Left lung (tissue), 10 donors: ENCODE results near the gene NIPAL1. TPM values are rescaled to one million over a fixed set of nuclear protein-coding genes. Genes with fewer than 3 reads are reported as not detected.
A peak's percentile ranks its signal among the peaks of the same experiment; 100 is the strongest.

Experiments
- ATAC-seq: fragments of 200-7000 bp; cut with Tn5 transposase; one replicate; pipeline ENCODE4 v1.9.1; 2020; ENCODE audit warnings: moderate library complexity
- DNase-seq, 4 donors: peaks; one replicate each; pipeline ENCODE4 v3.0.0-alpha.2; 2013 to 2020
- H3K27ac ChIP-seq, 2 donors: fragments of 200-600 bp; sonication (generic) in 1 of 2; one replicate each; pipeline versions ENCODE4 v1.5.0 to v1.8.0; 2020 to 2021
- H3K27me3 ChIP-seq, 2 donors: fragments of 200-600 bp; sonication (generic) in 1 of 2; one replicate each; pipeline versions ENCODE4 v1.5.0 to v1.8.0; 2020 to 2021
- H3K36me3 ChIP-seq, 2 donors: fragments of 200-600 bp; sonication (generic) in 1 of 2; one replicate each; pipeline versions ENCODE4 v1.5.0 to v1.8.0; 2020 to 2021
- H3K4me1 ChIP-seq, 2 donors: fragments of 200-600 bp; one replicate each; pipeline ENCODE4 v1.8.0; 2021
- H3K4me3 ChIP-seq, 2 donors: fragments of 200-600 bp; sonication (generic) in 1 of 2; one replicate each; pipeline versions ENCODE4 v1.5.0 to v1.8.0; 2020 to 2021; ENCODE audit warnings: mild to moderate bottlenecking in 1 of 2
- H3K9me3 ChIP-seq, 2 donors: fragments of 200-600 bp; sonication (generic) in 1 of 2; one replicate each; pipeline versions ENCODE4 v1.5.0 to v1.8.0; 2020 to 2021
- CTCF ChIP-seq, 2 donors: fragments of 200-600 bp; sonication (generic) in 1 of 2; IDR thresholded peaks; one replicate each; pipeline versions ENCODE4 v1.5.0 to v1.8.0; 2021; ENCODE audit warnings: antibody characterized with exemption in 2 of 2
- intact Hi-C, 2 donors: fragments of 100-400 bp; cut with DNase I; formaldehyde crosslinking; loops; one replicate each; pipeline versions ENCODE4 v1.11.2 to v1.14.2; 2022
- polyA plus RNA-seq, 6 donors: library from polyadenylated mRNA; unstranded; fragments of 120-200 nt; gene quantifications; one replicate each; pipeline ENCODE4 v1.2.1, GENCODE V29; 2013; ENCODE audit not compliant: insufficient read length in 6 of 6
- total RNA-seq, 2 donors: library from RNA; stranded (reverse); fragmentation: NEBNext Ultra II Directional; extraction: Animal tissue kit (Norgen Biotek cat#: 25700); gene quantifications; one replicate each; pipeline ENCODE4 v1.2.1, GENCODE V29; 2021
- donor health status: DM: no; HTN: yes; CAD: no.
- donor health status: DM: no; HTN: no; CAD: no.

NIPAL1 gene
- total and polyA plus RNA-seq, 8 donors, result 1.6 to 4.1 (median 3.3) TPM

GRCh38 chr4:48074657-48075056 lies 58.1 kb downstream of the NIPAL1 start:
- intact Hi-C loops, result no loop called here
- TF ChIP-seq CTCF (IDR thresholded peaks at IDR 0.05), result no peak

GRCh38 chr4:48078425-48078824 lies 61.9 kb downstream of the NIPAL1 start:
- ATAC-seq, result no peak
- Histone ChIP-seq H3K4me3 (no peak overlapping the region), H3K27ac (no peak overlapping the region), H3K27me3 (no peaks in the 10 kb centered on the region), H3K36me3 (no peaks in the 10 kb centered on the region), H3K4me1 (no peaks in the 10 kb centered on the region), H3K9me3 (no peaks in the 10 kb centered on the region)
- DNase-seq, result no peak
- no peak for TF ChIP-seq CTCF (IDR thresholded peaks at IDR 0.05)
- intact Hi-C loops, result no loop called here

More at GRCh38 chr4:48074657-48075056, 58.1 kb downstream of the NIPAL1 start:
- no peaks in the 10 kb centered on the region for H3K27me3 ChIP-seq
- no peaks in the 10 kb centered on the region for H3K4me1 ChIP-seq
- no peak overlapping the region for H3K4me3 ChIP-seq
- H3K27ac ChIP-seq, result no peak overlapping the region
- H3K9me3 ChIP-seq, result no peaks in the 10 kb centered on the region
- ATAC-seq (no peak), DNase-seq (no peak)
- no peaks in the 10 kb centered on the region for H3K36me3 ChIP-seq

GRCh38 chr4:48078862-48079655 lies 62.5 kb downstream of the NIPAL1 start:
- ATAC-seq, result no peak
- no peaks in the 10 kb centered on the region for H3K36me3 ChIP-seq

GRCh38 chr4:48079972-48080391 lies 63.4 kb downstream of the NIPAL1 start:
- no peaks in the 10 kb centered on the region for H3K36me3 ChIP-seq
- DNase-seq (no peak), ATAC-seq (peak; percentile 68)
- H3K4me1 ChIP-seq, result no peaks in the 10 kb centered on the region
- no peaks in the 10 kb centered on the region for H3K27me3 ChIP-seq
- no peaks in the 10 kb centered on the region for H3K9me3 ChIP-seq
- intact Hi-C loops, result no loop called here
- no peak overlapping the region for H3K4me3 ChIP-seq
- no peak for TF ChIP-seq CTCF (IDR thresholded peaks at IDR 0.05)
- H3K27ac ChIP-seq, result no peak overlapping the region

More at GRCh38 chr4:48078862-48079655, 62.5 kb downstream of the NIPAL1 start:
- DNase-seq, result no peak
- H3K9me3 ChIP-seq, result no peaks in the 10 kb centered on the region
- H3K4me1 ChIP-seq, result no peaks in the 10 kb centered on the region
- H3K4me3 ChIP-seq, result no peak overlapping the region
- no peak for TF ChIP-seq CTCF (IDR thresholded peaks at IDR 0.05)
- H3K27me3 ChIP-seq, result no peaks in the 10 kb centered on the region
- H3K27ac ChIP-seq, result no peak overlapping the region
- intact Hi-C loops, result no loop called here

- no peak overlapping the region for H3K4me3 ChIP-seq
- intact Hi-C loops, result no loop called here
- DNase-seq (no peak), ATAC-seq (no peak)
- H3K4me1 ChIP-seq, result no peaks in the 10 kb centered on the region
- H3K27ac ChIP-seq, result no peak overlapping the region
- H3K27me3 ChIP-seq, result no peaks in the 10 kb centered on the region
- no peak for TF ChIP-seq CTCF (IDR thresholded peaks at IDR 0.05)
- H3K36me3 ChIP-seq, result no peaks in the 10 kb centered on the region
- no peaks in the 10 kb centered on the region for H3K9me3 ChIP-seq
Observed at GRCh38 chr4:48081196-48081595, 64.6 kb downstream of the NIPAL1 start.
